ENCODE results near the gene NFATC3.

Gene NFATC3

GRCh38 chr16:68246121-68246520 lies 161.0 kb downstream of the NFATC3 start:
- DNase-seq (ENCODE audit: low spot score), result no peak
- no peaks in the 10 kb centered on the region for H3K9me3 Mint-ChIP-seq
- peak overlapping the region; percentile 100 for H3K4me3 Mint-ChIP-seq
- H3K4me1 Mint-ChIP-seq (ENCODE audit: low read depth), result peaks cover 17% of the 10 kb centered on the region
- peaks cover 8% of the 10 kb centered on the region for H3K36me3 Mint-ChIP-seq (ENCODE audit: low read depth)
- H3K27me3 Mint-ChIP-seq (ENCODE audit: low read depth), result peaks cover 4% of the 10 kb centered on the region
- peak overlapping the region; percentile 59 for H3K27ac Mint-ChIP-seq

- Mint-ChIP-seq H3K4me3 (peak overlapping the region; percentile 100), H3K27me3 (ENCODE audit: low read depth) (peaks cover 4% of the 10 kb centered on the region), H3K27ac (no peak overlapping the region), H3K36me3 (ENCODE audit: low read depth) (peaks cover 8% of the 10 kb centered on the region), H3K4me1 (ENCODE audit: low read depth) (peaks cover 17% of the 10 kb centered on the region), H3K9me3 (no peaks in the 10 kb centered on the region)
- no peak for DNase-seq (ENCODE audit: low spot score)
These were observed 161.5 kb downstream of the NFATC3 start for GRCh38 chr16:68246666-68247065.

GRCh38 chr16:68247400-68247799 lies 162.2 kb downstream of the NFATC3 start:
- Mint-ChIP-seq H3K4me3 (no peak overlapping the region), H3K36me3 (ENCODE audit: low read depth) (peaks cover 10% of the 10 kb centered on the region), H3K9me3 (no peaks in the 10 kb centered on the region), H3K27me3 (ENCODE audit: low read depth) (peaks cover 4% of the 10 kb centered on the region), H3K27ac (no peak overlapping the region), H3K4me1 (ENCODE audit: low read depth) (peaks cover 17% of the 10 kb centered on the region)
- DNase-seq (ENCODE audit: low spot score), result no peak

- no peak for DNase-seq (ENCODE audit: low spot score)
- H3K4me3 Mint-ChIP-seq, result no peak overlapping the region
- H3K4me1 Mint-ChIP-seq (ENCODE audit: low read depth), result peaks cover 17% of the 10 kb centered on the region
- peaks cover 4% of the 10 kb centered on the region for H3K27me3 Mint-ChIP-seq (ENCODE audit: low read depth)
- H3K36me3 Mint-ChIP-seq (ENCODE audit: low read depth), result peaks cover 10% of the 10 kb centered on the region
- no peak overlapping the region for H3K27ac Mint-ChIP-seq
- H3K9me3 Mint-ChIP-seq, result no peaks in the 10 kb centered on the region
These were observed 162.8 kb downstream of the NFATC3 start for GRCh38 chr16:68247932-68248331.

GRCh38 chr16:68249371-68249770 lies 164.2 kb downstream of the NFATC3 start:
- no peak for DNase-seq (ENCODE audit: low spot score)
- Mint-ChIP-seq H3K27me3 (ENCODE audit: low read depth) (peaks cover 4% of the 10 kb centered on the region), H3K36me3 (ENCODE audit: low read depth) (peaks cover 10% of the 10 kb centered on the region), H3K4me1 (ENCODE audit: low read depth) (peaks cover 17% of the 10 kb centered on the region), H3K9me3 (no peaks in the 10 kb centered on the region), H3K27ac (no peak overlapping the region), H3K4me3 (no peak overlapping the region)

GRCh38 chr16:68250951-68251350 lies 165.8 kb downstream of the NFATC3 start:
- Mint-ChIP-seq H3K9me3 (no peaks in the 10 kb centered on the region), H3K27me3 (ENCODE audit: low read depth) (no peaks in the 10 kb centered on the region), H3K27ac (no peak overlapping the region), H3K4me3 (no peak overlapping the region), H3K4me1 (ENCODE audit: low read depth) (peaks cover 10% of the 10 kb centered on the region), H3K36me3 (ENCODE audit: low read depth) (peaks cover 8% of the 10 kb centered on the region)
- DNase-seq (ENCODE audit: low spot score), result no peak

- H3K36me3 Mint-ChIP-seq (ENCODE audit: low read depth), result peaks cover 9% of the 10 kb centered on the region
- H3K9me3 Mint-ChIP-seq, result no peaks in the 10 kb centered on the region
- DNase-seq (ENCODE audit: low spot score), result no peak
- H3K27ac Mint-ChIP-seq, result no peak overlapping the region
- H3K27me3 Mint-ChIP-seq (ENCODE audit: low read depth), result no peaks in the 10 kb centered on the region
- H3K4me1 Mint-ChIP-seq (ENCODE audit: low read depth), result peaks cover under 1% of the 10 kb centered on the region
- no peak overlapping the region for H3K4me3 Mint-ChIP-seq
These were observed 166.7 kb downstream of the NFATC3 start for GRCh38 chr16:68251832-68252231.

GRCh38 chr16:68252383-68252782 lies 167.2 kb downstream of the NFATC3 start:
- Mint-ChIP-seq H3K27ac (no peak overlapping the region), H3K4me1 (ENCODE audit: low read depth) (no peaks in the 10 kb centered on the region), H3K4me3 (no peak overlapping the region), H3K36me3 (ENCODE audit: low read depth) (peaks cover 9% of the 10 kb centered on the region), H3K9me3 (no peaks in the 10 kb centered on the region), H3K27me3 (ENCODE audit: low read depth) (no peaks in the 10 kb centered on the region)
- DNase-seq (ENCODE audit: low spot score), result no peak

- Mint-ChIP-seq H3K4me3 (no peak overlapping the region), H3K4me1 (ENCODE audit: low read depth) (no peaks in the 10 kb centered on the region), H3K36me3 (ENCODE audit: low read depth) (peaks cover 11% of the 10 kb centered on the region), H3K9me3 (no peaks in the 10 kb centered on the region), H3K27ac (no peak overlapping the region), H3K27me3 (ENCODE audit: low read depth) (no peaks in the 10 kb centered on the region)
- DNase-seq (ENCODE audit: low spot score), result no peak
These were observed 168.6 kb downstream of the NFATC3 start for GRCh38 chr16:68253721-68254120.

GRCh38 chr16:68255712-68256111 lies 170.5 kb downstream of the NFATC3 start:
- no peak for DNase-seq (ENCODE audit: low spot score)
- no peak overlapping the region for H3K4me3 Mint-ChIP-seq
- H3K4me1 Mint-ChIP-seq (ENCODE audit: low read depth), result no peaks in the 10 kb centered on the region
- H3K36me3 Mint-ChIP-seq (ENCODE audit: low read depth), result peaks cover 8% of the 10 kb centered on the region
- H3K9me3 Mint-ChIP-seq, result no peaks in the 10 kb centered on the region
- H3K27ac Mint-ChIP-seq, result no peak overlapping the region
- H3K27me3 Mint-ChIP-seq (ENCODE audit: low read depth), result no peaks in the 10 kb centered on the region

GRCh38 chr16:68257251-68257905 lies 172.2 kb downstream of the NFATC3 start:
- peaks cover 3% of the 10 kb centered on the region for H3K36me3 Mint-ChIP-seq (ENCODE audit: low read depth)
- no peaks in the 10 kb centered on the region for H3K9me3 Mint-ChIP-seq
- peaks cover 8% of the 10 kb centered on the region for H3K4me1 Mint-ChIP-seq (ENCODE audit: low read depth)
- H3K27ac Mint-ChIP-seq, result peak overlapping the region; percentile 2
- H3K4me3 Mint-ChIP-seq, result no peak overlapping the region
- H3K27me3 Mint-ChIP-seq (ENCODE audit: low read depth), result no peaks in the 10 kb centered on the region
- no peak for DNase-seq (ENCODE audit: low spot score)

- DNase-seq (ENCODE audit: low spot score), result no peak
- H3K27ac Mint-ChIP-seq, result no peak overlapping the region
These were observed 173.0 kb downstream of the NFATC3 start for GRCh38 chr16:68257906-68258800.

GRCh38 chr16:68259007-68259825 lies 174.0 kb downstream of the NFATC3 start:
- no peaks in the 10 kb centered on the region for H3K9me3 Mint-ChIP-seq
- no peaks in the 10 kb centered on the region for H3K27me3 Mint-ChIP-seq (ENCODE audit: low read depth)
- no peak overlapping the region for H3K27ac Mint-ChIP-seq
- H3K4me3 Mint-ChIP-seq, result no peak overlapping the region
- H3K36me3 Mint-ChIP-seq (ENCODE audit: low read depth), result peaks cover 3% of the 10 kb centered on the region
- peaks cover 18% of the 10 kb centered on the region for H3K4me1 Mint-ChIP-seq (ENCODE audit: low read depth)
- DNase-seq (ENCODE audit: low spot score), result no peak

More at GRCh38 chr16:68257906-68258800, 173.0 kb downstream of the NFATC3 start:
- no peak overlapping the region for H3K4me3 Mint-ChIP-seq
- H3K27me3 Mint-ChIP-seq (ENCODE audit: low read depth), result no peaks in the 10 kb centered on the region
- peaks cover 10% of the 10 kb centered on the region for H3K4me1 Mint-ChIP-seq (ENCODE audit: low read depth)
- H3K9me3 Mint-ChIP-seq, result no peaks in the 10 kb centered on the region
- peaks cover 3% of the 10 kb centered on the region for H3K36me3 Mint-ChIP-seq (ENCODE audit: low read depth)

Measured in T-helper 2 cell treated with Interferon-gamma antibody and Interleukin-4, amounts not matched to agents 5 μg/mL and 100 μg/mL, for 36 hours (primary cell).